ENCODE results near the gene MISP. TPM values are rescaled to one million over a fixed set of nuclear protein-coding genes. Genes with fewer than 3 reads are reported as not detected.
"Not testable (repeated sequence)": the region's sequence is repeated elsewhere in the genome, so short reads cannot be mapped to it uniquely, and the experiment has no call there.

MISP gene
- 0.09 TPM in 1 of 2 replicates, not detected in the other for total RNA-seq (ENCODE audit: low replicate concordance)

GRCh38 chr19:750640-751423 is at the start of gene MISP:
Gene MISP, plus strand, starts transcription at chr19:751112. Its CDS starts 5,835 bp downstream, at chr19:756947.
- no peak within 1 kb of the TSS for H3K4me3 ChIP-seq (ENCODE audit: low read depth, low read length)
- no peak for DNase-seq (ENCODE audit: low read depth)
- no peak for TF ChIP-seq CTCF (IDR thresholded peaks at IDR 0.05; ENCODE audit: insufficient read depth, low read length)

- not testable (repeated sequence) for DNase-seq (ENCODE audit: low read depth)
These were observed 48.1 kb upstream of the MISP start for GRCh38 chr19:702847-703246.

GRCh38 chr19:703329-703650 is 47.6 kb upstream of the MISP start:
- DNase-seq (ENCODE audit: low read depth) = no peak
- H3K4me3 ChIP-seq (ENCODE audit: low read depth, low read length) = peak overlapping the region; percentile 22
- no peak for TF ChIP-seq CTCF (IDR thresholded peaks at IDR 0.05; ENCODE audit: insufficient read depth, low read length)

More at GRCh38 chr19:702847-703246, 48.1 kb upstream of the MISP start:
- H3K4me3 ChIP-seq (ENCODE audit: low read depth, low read length) = not testable (repeated sequence)

GRCh38 chr19:703651-704446 is 47.1 kb upstream of the MISP start:
- peak overlapping the region; percentile 22 for H3K4me3 ChIP-seq (ENCODE audit: low read depth, low read length)
- peak; percentile 50 for DNase-seq (ENCODE audit: low read depth)
- TF ChIP-seq CTCF (IDR thresholded peaks at IDR 0.05; ENCODE audit: insufficient read depth, low read length) = no peak

GRCh38 chr19:704447-704741 is 46.5 kb upstream of the MISP start:
- TF ChIP-seq CTCF (IDR thresholded peaks at IDR 0.05; ENCODE audit: insufficient read depth, low read length) = no peak

GRCh38 chr19:708154-709143 is 42.5 kb upstream of the MISP start, which contains the start of gene PALM:
Gene PALM, plus strand, starts transcription at chr19:708935. Its CDS starts 212 bp downstream, at chr19:709147.
- H3K4me3 ChIP-seq (ENCODE audit: low read depth, low read length) = peak within 1 kb of the TSS; percentile 66
- TF ChIP-seq CTCF (IDR thresholded peaks at IDR 0.05; ENCODE audit: insufficient read depth, low read length) = no peak
- no peak for DNase-seq (ENCODE audit: low read depth)

More at GRCh38 chr19:704447-704741, 46.5 kb upstream of the MISP start:
- DNase-seq (ENCODE audit: low read depth) = no peak
- no peak overlapping the region for H3K4me3 ChIP-seq (ENCODE audit: low read depth, low read length)
